ENCODE results near the gene HOXC9. TPM values are rescaled to one million over a fixed set of nuclear protein-coding genes. Genes with fewer than 3 reads are reported as not detected.

Gene HOXC9
- polyA plus RNA-seq, 1 experiment = 1.2 TPM

GRCh38 chr12:53995378-53996239 lies 4.4 kb upstream of the HOXC9 start:
- peaks cover 10% of the 10 kb centered on the region for H3K27me3 ChIP-seq (ENCODE audit: control insufficient read depth, insufficient read depth, low read length)
- CTCF ChIA-PET = no interaction called here
- POLR2A ChIA-PET = no interaction called here
- TF ChIP-seq, protein P1, sequence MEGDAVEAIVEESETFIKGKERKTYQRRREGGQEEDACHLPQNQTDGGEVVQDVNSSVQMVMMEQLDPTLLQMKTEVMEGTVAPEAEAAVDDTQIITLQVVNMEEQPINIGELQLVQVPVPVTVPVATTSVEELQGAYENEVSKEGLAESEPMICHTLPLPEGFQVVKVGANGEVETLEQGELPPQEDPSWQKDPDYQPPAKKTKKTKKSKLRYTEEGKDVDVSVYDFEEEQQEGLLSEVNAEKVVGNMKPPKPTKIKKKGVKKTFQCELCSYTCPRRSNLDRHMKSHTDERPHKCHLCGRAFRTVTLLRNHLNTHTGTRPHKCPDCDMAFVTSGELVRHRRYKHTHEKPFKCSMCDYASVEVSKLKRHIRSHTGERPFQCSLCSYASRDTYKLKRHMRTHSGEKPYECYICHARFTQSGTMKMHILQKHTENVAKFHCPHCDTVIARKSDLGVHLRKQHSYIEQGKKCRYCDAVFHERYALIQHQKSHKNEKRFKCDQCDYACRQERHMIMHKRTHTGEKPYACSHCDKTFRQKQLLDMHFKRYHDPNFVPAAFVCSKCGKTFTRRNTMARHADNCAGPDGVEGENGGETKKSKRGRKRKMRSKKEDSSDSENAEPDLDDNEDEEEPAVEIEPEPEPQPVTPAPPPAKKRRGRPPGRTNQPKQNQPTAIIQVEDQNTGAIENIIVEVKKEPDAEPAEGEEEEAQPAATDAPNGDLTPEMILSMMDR (IDR thresholded peaks at IDR 0.05; ENCODE audit: insufficient read depth, low read depth, low read length) = no peak
- DNase-seq (ENCODE audit: low read depth) = no peak
- H3K36me3 ChIP-seq (ENCODE audit: control insufficient read depth, insufficient read depth, low read length) = no peaks in the 10 kb centered on the region
- H3K4me3 ChIP-seq (ENCODE audit: low read depth, low read length) = no peak overlapping the region

DNA sequence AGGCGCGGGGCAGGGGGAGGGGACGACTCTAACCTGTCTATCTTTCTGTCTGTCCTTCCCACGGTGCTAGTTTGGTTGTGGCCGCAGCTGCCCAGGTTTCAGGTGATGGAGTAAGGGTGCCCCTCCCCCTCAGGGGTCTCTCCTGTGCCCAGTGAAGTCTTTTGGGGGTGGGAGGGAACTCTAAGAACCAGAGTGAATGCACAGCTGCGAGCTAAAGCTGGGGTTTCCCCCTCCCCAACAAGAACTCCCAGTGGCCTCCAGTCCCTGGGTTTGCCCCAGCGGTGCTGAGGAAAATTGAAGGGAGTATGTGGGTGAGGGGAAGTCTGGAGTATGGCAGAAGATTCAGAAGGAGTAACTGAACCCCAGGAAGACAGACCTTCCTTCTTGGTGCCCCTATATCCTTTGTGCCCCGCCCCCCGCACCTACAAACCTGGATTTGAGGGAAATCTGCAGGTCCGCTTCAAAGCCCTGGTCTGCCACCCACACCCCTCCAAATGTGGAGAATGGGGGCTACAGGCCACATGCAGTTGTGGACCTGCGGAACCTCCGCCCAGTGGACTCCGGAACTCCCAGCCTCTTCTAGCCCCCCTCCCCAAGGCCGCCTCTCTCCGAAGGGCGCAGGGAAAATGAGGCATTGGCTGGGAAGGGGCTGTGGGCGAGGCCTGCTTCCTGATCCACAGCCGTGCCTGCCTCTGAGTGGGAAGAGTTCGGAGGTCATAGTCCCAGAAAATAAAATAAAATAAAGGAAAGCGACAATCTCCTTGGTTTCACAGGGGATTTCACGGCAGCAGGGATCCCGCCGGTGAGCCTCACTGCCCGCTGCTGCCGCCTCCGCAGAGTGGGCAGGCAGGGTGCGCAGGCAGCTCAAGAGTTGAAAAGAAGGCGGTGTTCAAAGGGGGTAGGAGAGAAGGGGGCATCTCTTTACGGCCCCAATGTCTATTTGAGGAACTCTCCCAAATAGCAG lies 3.4 kb upstream of the HOXC9 start:
- ChIA-PET CTCF (interaction anchor here (6.3 kb wide), 1 partner anchor 10 kb away, joined by 81 read pairs; the partner anchor contains the start of gene HOXC10), POLR2A (no interaction called here)
- Histone ChIP-seq H3K27me3 (ENCODE audit: control insufficient read depth, insufficient read depth, low read length) (peaks cover 7% of the 10 kb centered on the region), H3K4me3 (ENCODE audit: low read depth, low read length) (no peak overlapping the region), H3K36me3 (ENCODE audit: control insufficient read depth, insufficient read depth, low read length) (no peaks in the 10 kb centered on the region)
- DNase-seq (ENCODE audit: low read depth) = no peak
- TF ChIP-seq, protein P1 (IDR thresholded peaks at IDR 0.05; ENCODE audit: insufficient read depth, low read depth, low read length) = no peak

DNA sequence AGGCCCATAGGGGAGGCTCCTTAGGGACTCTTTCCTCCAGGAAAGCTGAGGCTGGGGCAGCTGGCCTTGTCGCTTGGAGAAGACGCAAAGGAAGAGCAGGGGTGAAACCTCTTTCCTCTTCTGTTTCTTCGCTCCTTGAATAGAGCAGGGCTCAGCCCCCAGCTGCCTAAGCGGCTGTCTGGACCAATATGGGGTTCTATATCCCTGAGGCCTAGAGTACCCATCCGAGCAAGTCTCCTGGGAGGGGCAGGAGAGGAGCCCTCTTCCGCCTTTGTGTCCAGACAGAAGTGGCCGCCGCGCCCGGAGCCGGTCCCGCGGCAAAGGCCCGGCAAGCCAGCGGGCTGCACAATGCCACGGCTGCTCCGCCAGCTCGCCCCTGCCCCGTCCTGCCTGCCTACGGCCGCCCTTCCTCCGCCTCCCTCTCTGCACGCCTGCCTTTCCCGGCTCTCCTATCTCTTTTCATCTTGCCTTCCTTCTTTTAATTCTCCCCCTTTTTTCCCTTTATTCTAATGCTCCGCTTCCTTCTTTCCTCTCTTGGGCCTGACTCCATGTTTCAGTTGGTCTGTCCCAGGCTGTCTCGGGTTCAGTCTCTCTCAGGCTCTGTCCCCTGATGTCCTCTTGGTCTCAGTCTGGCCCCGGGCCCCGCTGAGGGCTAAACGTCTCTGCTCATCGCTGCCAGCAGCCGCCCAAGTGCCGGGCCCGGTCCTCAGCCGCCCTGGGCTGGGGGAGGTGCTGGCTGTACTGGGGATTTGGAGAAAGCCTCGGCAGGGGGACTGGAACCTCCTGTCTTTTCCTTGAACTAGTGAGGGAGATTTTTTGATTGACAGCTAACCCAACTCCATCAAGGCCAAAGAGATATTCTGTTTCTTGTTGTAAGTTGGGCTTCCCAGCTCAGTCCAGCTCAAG lies 2.5 kb upstream of the HOXC9 start:
- POLR2A ChIA-PET = interaction anchor here (0.6 kb wide), 1 partner anchor 24 kb away, joined by 4 read pairs; the partner anchor contains the start of gene HOXC11
- peaks cover 5% of the 10 kb centered on the region for H3K27me3 ChIP-seq (ENCODE audit: control insufficient read depth, insufficient read depth, low read length)
- CTCF ChIA-PET = interaction anchor here (1.0 to 16.8 kb wide), 4 partner anchors 8 to 211 kb away, joined by 4 to 213 read pairs (median 140); partner anchors contain the start of gene HOXC10

GRCh38 chr12:53998110-53998899 lies 1.7 kb upstream of the HOXC9 start:
- TF ChIP-seq, protein P1 (IDR thresholded peaks at IDR 0.05; ENCODE audit: insufficient read depth, low read depth, low read length) = no peak
- POLR2A ChIA-PET = interaction anchor here (0.6 kb wide), 1 partner anchor 25 kb away, joined by 4 read pairs; the partner anchor contains the start of gene HOXC11
- H3K27me3 ChIP-seq (ENCODE audit: control insufficient read depth, insufficient read depth, low read length) = peaks cover 4% of the 10 kb centered on the region
- no peak for DNase-seq (ENCODE audit: low read depth)
- no peak overlapping the region for H3K4me3 ChIP-seq (ENCODE audit: low read depth, low read length)
- H3K36me3 ChIP-seq (ENCODE audit: control insufficient read depth, insufficient read depth, low read length) = no peaks in the 10 kb centered on the region
- CTCF ChIA-PET = interaction anchor here (1.0 to 16.8 kb wide), 7 partner anchors 7 to 217 kb away, joined by 3 to 213 read pairs (median 23); partner anchors contain the start of genes HOXC10 and SMUG1

More for the DNA sequence above, 2.5 kb upstream of the HOXC9 start:
- DNase-seq (ENCODE audit: low read depth) = no peak
- TF ChIP-seq, protein P1 (IDR thresholded peaks at IDR 0.05; ENCODE audit: insufficient read depth, low read depth, low read length) = no peak
- Histone ChIP-seq H3K4me3 (ENCODE audit: low read depth, low read length) (no peak overlapping the region), H3K36me3 (ENCODE audit: control insufficient read depth, insufficient read depth, low read length) (no peaks in the 10 kb centered on the region)

Measured in BJ (cell line).